GM18909 (cell line): ENCODE results near the gene PNLIP.

ENCODE experiments used
- ATAC-seq: cut with Tn5 transposase; IDR thresholded peaks from one replicate; pipeline ENCODE4 v1.9.1; 2021; ENCODE audit warnings: mild to moderate bottlenecking; ENCODE audit not compliant: unreplicated experiment, poor library complexity

The PNLIP gene

GRCh38 chr10:116611153-116611545 is 65.4 kb downstream of the PNLIP start:
- ATAC-seq, result no peak

- no peak for ATAC-seq
Observed at GRCh38 chr10:116612107-116612769, 66.5 kb downstream of the PNLIP start.

- no peak for ATAC-seq
Observed at GRCh38 chr10:116613471-116613870, 67.7 kb downstream of the PNLIP start.

GRCh38 chr10:116614796-116615195 is 69.1 kb downstream of the PNLIP start:
- ATAC-seq, result no peak

GRCh38 chr10:116615199-116615776 is 69.6 kb downstream of the PNLIP start:
- no peak for ATAC-seq
